Effector CD4-positive, alpha-beta T cell (primary cell): ENCODE data around the gene CYSRT1.

Source experiments
- DNase-seq: peaks from one replicate; pipeline ENCODE4 v3.0.0-alpha.2; 2020

The CYSRT1 gene

GRCh38 chr9:137191245-137191644 lies 33.7 kb upstream of the CYSRT1 start:
- no peak for DNase-seq

GRCh38 chr9:137191691-137192447 lies 33.1 kb upstream of the CYSRT1 start:
- DNase-seq = no peak

GRCh38 chr9:137192448-137192780 lies 32.6 kb upstream of the CYSRT1 start:
- DNase-seq = no peak

- no peak for DNase-seq
Observed at GRCh38 chr9:137192859-137193258, 32.1 kb upstream of the CYSRT1 start.

GRCh38 chr9:137193771-137194170 lies 31.2 kb upstream of the CYSRT1 start:
- DNase-seq = no peak

GRCh38 chr9:137194388-137194787 lies 30.6 kb upstream of the CYSRT1 start:
- DNase-seq = no peak

- DNase-seq = no peak
Observed at GRCh38 chr9:137194909-137195308, 30.1 kb upstream of the CYSRT1 start.

GRCh38 chr9:137195525-137196220 lies 29.3 kb upstream of the CYSRT1 start:
- DNase-seq = no peak

GRCh38 chr9:137198051-137198901 lies 26.7 kb upstream of the CYSRT1 start:
- DNase-seq = no peak

- no peak for DNase-seq
Observed at GRCh38 chr9:137198902-137199283, 26.1 kb upstream of the CYSRT1 start.

- no peak for DNase-seq
Observed at GRCh38 chr9:137199411-137200121, 25.4 kb upstream of the CYSRT1 start.

GRCh38 chr9:137200311-137201204 lies 24.4 kb upstream of the CYSRT1 start, which contains the start of gene TPRN:
TSS of gene TPRN (minus strand) at chr9:137200741. CDS start at chr9:137200711, 30 bp downstream.
- DNase-seq = peak; percentile 97

GRCh38 chr9:137201205-137201868 lies 23.6 kb upstream of the CYSRT1 start:
- DNase-seq = no peak

GRCh38 chr9:137202966-137203365 lies 22.0 kb upstream of the CYSRT1 start:
- no peak for DNase-seq

GRCh38 chr9:137204731-137205125 lies 20.2 kb upstream of the CYSRT1 start:
- DNase-seq = no peak

GRCh38 chr9:137205126-137206069 lies 19.6 kb upstream of the CYSRT1 start, which contains the start of the genes NDOR1 and TMEM203:
TSS of gene NDOR1 (plus strand) at chr9:137205700. CDS start at chr9:137205778, 78 bp downstream.
TSS of gene TMEM203 (minus strand) at chr9:137205648. CDS start at chr9:137205414, 234 bp downstream.
- peak; percentile 97 for DNase-seq

- DNase-seq = no peak
Observed at GRCh38 chr9:137206602-137207001, 18.4 kb upstream of the CYSRT1 start.

- no peak for DNase-seq
Observed at GRCh38 chr9:137211532-137211931, 13.4 kb upstream of the CYSRT1 start.

- no peak for DNase-seq
Observed at GRCh38 chr9:137212520-137212919, 12.5 kb upstream of the CYSRT1 start.
